Neutrophil (primary cell): ENCODE results near the gene CCR4.
"Not testable (repeated sequence)": the region's sequence is repeated elsewhere in the genome, so short reads cannot be mapped to it uniquely, and the experiment has no call there.

ENCODE experiments used
- H3K27ac ChIP-seq: fragments of 200-600 bp; sonication (generic); 2 replicates; pipeline ENCODE4 v1.5.1; 2016; ENCODE audit warnings: mild to moderate bottlenecking, moderate library complexity
- H3K27me3 ChIP-seq: fragments of 200-600 bp; sonication (generic); 2 replicates; pipeline ENCODE4 v1.6.0; 2016; ENCODE audit warnings: mild to moderate bottlenecking
- H3K36me3 ChIP-seq: fragments of 200-600 bp; sonication (generic); 2 replicates; pipeline ENCODE4 v1.5.1; 2017
- H3K4me1 ChIP-seq, 2 experiments: fragments of 200-600 bp in 1 of 2; sonication (generic) in 1 of 2; 1 replicate in 1 of 2; 2 replicates in 1 of 2; pipeline versions ENCODE4 v1.5.1 to v1.6.1; 2013 to 2016; ENCODE audit warnings: low read depth in 1 of 2, low read length in 1 of 2, mild to moderate bottlenecking in 1 of 2, moderate library complexity in 1 of 2; ENCODE audit not compliant: control insufficient read depth in 1 of 2, insufficient read depth in 1 of 2
- H3K4me3 ChIP-seq, 2 experiments: fragments of 200-600 bp in 1 of 2; sonication (generic) in 1 of 2; 1 replicate in 1 of 2; 2 replicates in 1 of 2; pipeline ENCODE4 v1.5.1; 2013 to 2016; ENCODE audit warnings: low read depth in 1 of 2, low read length in 1 of 2, mild to moderate bottlenecking in 1 of 2, moderate library complexity in 1 of 2
- H3K9me3 ChIP-seq: fragments of 200-600 bp; sonication (generic); 2 replicates; pipeline ENCODE4 v1.5.1; 2016
- CTCF ChIP-seq: fragments of 200-600 bp; sonication (generic); IDR thresholded peaks from 2 replicates; pipeline ENCODE4 v1.5.1; 2016; ENCODE audit warnings: antibody characterized with exemption

Gene CCR4

GRCh38 chr3:32963871-32964270 lies 12.4 kb downstream of the CCR4 start:
- Histone ChIP-seq H3K9me3 (peaks cover 5% of the 10 kb centered on the region), H3K4me3 (no peak overlapping the region), H3K27me3 (no peaks in the 10 kb centered on the region), H3K27ac (no peak overlapping the region), H3K36me3 (no peaks in the 10 kb centered on the region), H3K4me1 (no peaks in the 10 kb centered on the region)
- no peak for TF ChIP-seq CTCF

GRCh38 chr3:32964781-32965180 lies 13.3 kb downstream of the CCR4 start:
- H3K27ac ChIP-seq, H3K4me3 ChIP-seq, H3K4me1 ChIP-seq, H3K9me3 ChIP-seq, H3K36me3 ChIP-seq, H3K27me3 ChIP-seq: not testable (repeated sequence)

GRCh38 chr3:32965617-32966213 lies 14.3 kb downstream of the CCR4 start:
- H3K27ac ChIP-seq, H3K4me3 ChIP-seq, H3K4me1 ChIP-seq, H3K36me3 ChIP-seq, H3K9me3 ChIP-seq, H3K27me3 ChIP-seq: not testable (repeated sequence)

GRCh38 chr3:32966627-32967026 lies 15.2 kb downstream of the CCR4 start:
- not testable (repeated sequence) for H3K4me1 ChIP-seq, H3K27me3 ChIP-seq, H3K9me3 ChIP-seq, H3K27ac ChIP-seq, H3K4me3 ChIP-seq, H3K36me3 ChIP-seq

- no peak for TF ChIP-seq CTCF
- Histone ChIP-seq H3K4me3 (no peak overlapping the region), H3K4me1 (no peaks in the 10 kb centered on the region), H3K9me3 (peaks cover 5% of the 10 kb centered on the region), H3K27me3 (no peaks in the 10 kb centered on the region), H3K27ac (no peak overlapping the region), H3K36me3 (no peaks in the 10 kb centered on the region)
Measured at GRCh38 chr3:32968166-32968919, 16.9 kb downstream of the CCR4 start.

GRCh38 chr3:32968920-32969389 lies 17.5 kb downstream of the CCR4 start:
- Histone ChIP-seq H3K4me1 (no peaks in the 10 kb centered on the region), H3K9me3 (peaks cover 5% of the 10 kb centered on the region), H3K4me3 (no peak overlapping the region), H3K27me3 (no peaks in the 10 kb centered on the region), H3K36me3 (no peaks in the 10 kb centered on the region), H3K27ac (no peak overlapping the region)
- no peak for TF ChIP-seq CTCF

- Histone ChIP-seq H3K4me1 (no peaks in the 10 kb centered on the region), H3K4me3 (no peak overlapping the region), H3K36me3 (no peaks in the 10 kb centered on the region), H3K27ac (no peak overlapping the region), H3K9me3 (peaks cover 5% of the 10 kb centered on the region), H3K27me3 (no peaks in the 10 kb centered on the region)
- no peak for TF ChIP-seq CTCF
Measured at GRCh38 chr3:32969656-32970055, 18.2 kb downstream of the CCR4 start.

- H3K9me3 ChIP-seq, H3K27me3 ChIP-seq, H3K4me1 ChIP-seq: not testable (repeated sequence)
Measured at GRCh38 chr3:32971291-32971690, 19.8 kb downstream of the CCR4 start.

More at GRCh38 chr3:32971291-32971690, 19.8 kb downstream of the CCR4 start:
- not testable (repeated sequence) for H3K4me3 ChIP-seq, H3K27ac ChIP-seq, H3K36me3 ChIP-seq
